Measurements from ENCODE around the gene TPT1.

- TF ChIP-seq CTCF (IDR thresholded peaks at IDR 0.05 in 8 of 11, conservative IDR thresholded peaks at IDR 0.05 in 3 of 11) = no peak
- TF ChIP-seq POLR2A (IDR thresholded peaks at IDR 0.05) = no peak
- TF ChIP-seq POLR2AphosphoS5 (IDR thresholded peaks at IDR 0.05) = no peak
Measured at GRCh38 chr13:45300190-45300985, 40.6 kb downstream of the TPT1 start.

All from spleen (tissue), 7 donors.